GM19455 (cell line): ENCODE data around the gene DLX4.

Experiments used
- ATAC-seq: cut with Tn5 transposase; IDR thresholded peaks from one replicate; pipeline ENCODE4 v1.9.1; 2021; ENCODE audit not compliant: unreplicated experiment

The DLX4 gene, protein sequence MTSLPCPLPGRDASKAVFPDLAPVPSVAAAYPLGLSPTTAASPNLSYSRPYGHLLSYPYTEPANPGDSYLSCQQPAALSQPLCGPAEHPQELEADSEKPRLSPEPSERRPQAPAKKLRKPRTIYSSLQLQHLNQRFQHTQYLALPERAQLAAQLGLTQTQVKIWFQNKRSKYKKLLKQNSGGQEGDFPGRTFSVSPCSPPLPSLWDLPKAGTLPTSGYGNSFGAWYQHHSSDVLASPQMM

DNA sequence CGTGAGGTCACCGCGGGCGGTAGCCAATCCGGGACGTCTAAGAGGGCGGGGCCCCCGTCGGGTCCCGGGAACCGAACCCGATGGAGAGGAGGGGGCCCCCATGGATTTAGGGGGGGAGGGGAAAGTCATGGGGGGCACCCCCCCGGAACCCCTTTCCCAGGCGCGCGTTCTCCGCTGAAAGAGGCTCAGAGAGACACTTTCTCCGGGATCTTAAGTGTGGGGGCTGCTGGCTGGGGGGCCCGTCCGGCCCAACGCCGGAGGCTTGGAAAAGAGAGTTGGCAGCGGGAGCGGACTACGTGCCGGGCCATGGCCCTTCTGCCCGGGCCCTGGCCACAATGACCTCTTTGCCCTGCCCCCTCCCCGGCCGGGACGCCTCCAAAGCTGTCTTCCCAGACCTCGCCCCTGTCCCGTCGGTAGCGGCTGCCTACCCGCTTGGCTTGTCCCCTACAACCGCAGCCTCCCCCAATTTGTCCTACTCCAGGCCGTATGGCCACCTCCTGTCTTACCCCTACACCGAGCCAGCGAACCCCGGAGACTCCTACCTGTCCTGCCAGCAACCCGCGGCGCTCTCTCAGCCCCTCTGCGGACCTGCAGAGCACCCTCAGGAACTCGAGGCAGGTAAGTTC, at the start of gene DLX4:
TSS of gene DLX4 (plus strand) at position 57 of the 626 bp plus-strand sequence. CDS start at position 336, 279 bp downstream.
- no peak for ATAC-seq

DNA sequence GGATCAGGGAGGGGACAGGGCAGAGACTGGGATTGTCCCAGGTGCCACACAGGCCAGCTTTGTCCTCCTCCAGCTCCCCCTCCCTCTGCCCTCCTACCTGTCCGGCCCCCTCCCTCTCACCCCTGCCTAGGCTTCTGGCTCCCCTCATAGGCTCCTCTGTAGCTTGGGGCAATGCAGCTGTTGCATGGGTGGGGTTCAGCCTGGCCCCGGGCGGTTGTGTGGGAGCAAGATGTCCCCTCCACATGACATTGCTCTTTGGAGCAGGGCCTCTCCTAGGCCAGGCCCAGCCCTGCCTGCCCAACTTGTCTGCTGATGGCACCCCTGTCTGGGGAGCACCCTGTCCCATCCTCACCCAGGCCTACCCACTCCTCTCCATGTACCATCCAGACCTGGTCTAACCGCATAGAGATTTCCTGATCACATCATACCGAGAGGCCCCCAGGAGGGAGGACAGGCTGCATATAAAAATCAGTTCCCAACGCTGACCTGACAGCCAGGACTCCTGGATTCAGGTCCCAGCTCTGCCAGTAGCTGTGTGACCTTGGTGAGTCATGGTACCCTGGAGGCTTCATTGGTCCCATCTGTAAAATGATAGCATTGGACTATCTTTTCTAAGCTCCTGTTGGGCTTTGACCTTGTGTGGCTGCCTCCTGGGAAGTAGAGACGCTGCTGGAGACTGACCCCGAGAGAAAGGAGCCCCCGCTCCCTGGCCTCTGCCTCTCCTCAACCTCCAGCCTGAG, 48.8 kb upstream of the DLX4 start:
- ATAC-seq: no peak

- ATAC-seq: no peak
Observed at GRCh38 chr17:49922095-49922494, 46.9 kb upstream of the DLX4 start.

- ATAC-seq: no peak
Observed at GRCh38 chr17:49924116-49924515, 44.9 kb upstream of the DLX4 start.

GRCh38 chr17:49924589-49924988, 44.4 kb upstream of the DLX4 start:
- no peak for ATAC-seq

- no peak for ATAC-seq
Observed at GRCh38 chr17:49925921-49926320, 43.1 kb upstream of the DLX4 start.

DNA sequence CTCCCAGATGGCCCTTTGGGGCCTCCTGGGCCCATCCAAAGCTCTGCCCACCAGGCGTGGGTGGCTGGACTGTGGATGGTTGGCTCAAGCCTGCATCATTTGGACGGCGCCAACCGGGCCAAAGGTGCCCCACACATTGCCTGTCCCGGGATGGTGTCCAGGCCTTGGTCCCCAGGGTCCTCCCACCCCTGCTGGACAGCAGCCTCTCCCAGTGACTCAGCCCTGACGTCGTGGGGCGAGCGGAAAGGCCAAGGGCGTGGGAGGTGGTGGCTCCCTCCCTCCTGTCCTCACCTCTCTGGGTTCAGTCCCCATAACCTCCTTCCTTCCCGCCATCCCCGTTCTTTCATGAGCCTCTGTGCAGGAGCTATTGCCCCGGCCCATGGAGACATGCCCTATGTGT, 42.1 kb upstream of the DLX4 start:
- no peak for ATAC-seq

DNA sequence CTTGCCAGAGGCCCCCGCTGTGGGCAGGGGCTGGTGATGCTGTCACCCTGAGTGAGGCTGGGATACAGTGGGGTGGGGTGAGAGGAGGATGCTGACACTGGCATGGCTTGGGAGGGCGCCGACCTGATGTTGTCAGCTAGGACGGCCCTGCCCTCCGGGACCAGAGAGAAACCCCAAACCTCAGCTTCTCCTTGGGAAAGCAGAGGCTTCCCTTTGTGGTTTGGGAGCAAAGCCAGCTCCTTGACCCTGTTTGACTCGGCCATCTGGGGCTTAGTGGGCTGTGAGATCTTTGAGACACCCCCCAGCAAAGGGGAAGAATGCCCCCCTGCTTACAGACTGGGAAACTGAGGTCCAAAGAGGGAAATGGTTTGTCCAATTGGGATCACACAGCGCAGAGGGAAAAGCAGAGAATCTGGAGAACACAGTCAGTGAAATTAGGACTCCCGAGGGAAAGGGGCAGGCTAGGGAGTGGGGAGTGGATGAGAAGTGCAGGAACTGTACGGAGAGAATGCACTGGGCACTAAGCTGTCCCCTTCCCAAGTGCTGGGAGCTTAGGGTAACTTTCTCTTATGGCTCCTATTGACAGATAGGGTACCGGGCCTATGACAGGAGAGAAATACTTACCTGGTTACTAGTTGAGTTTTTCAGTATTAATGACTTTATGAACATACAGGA, 40.7 kb upstream of the DLX4 start:
- no peak for ATAC-seq

GRCh38 chr17:49928837-49929475, 40.0 kb upstream of the DLX4 start:
- no peak for ATAC-seq

DNA sequence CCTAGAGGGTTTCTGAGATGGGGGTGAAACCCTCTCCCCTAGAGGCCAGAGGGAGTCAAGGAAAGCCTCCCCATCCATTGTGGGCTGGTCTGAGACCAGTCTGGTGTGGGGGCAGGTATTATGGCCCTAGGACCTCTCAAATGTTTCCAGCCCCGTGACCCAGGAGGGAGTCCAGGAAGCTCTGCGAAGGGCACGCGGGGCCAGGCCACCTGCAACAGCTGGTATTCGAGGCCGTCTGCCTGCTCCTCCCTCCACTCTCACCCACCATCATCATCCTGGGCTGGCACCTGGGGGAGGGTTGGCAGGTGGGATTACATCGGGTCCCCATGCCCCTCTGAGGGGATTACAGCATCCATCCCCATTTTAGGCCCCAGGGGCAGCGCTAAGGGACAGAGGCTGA, 38.1 kb upstream of the DLX4 start:
- no peak for ATAC-seq

GRCh38 chr17:49931416-49932137, 37.4 kb upstream of the DLX4 start:
- ATAC-seq: no peak

- ATAC-seq: no peak
Observed at GRCh38 chr17:49932138-49932723, 36.8 kb upstream of the DLX4 start.

GRCh38 chr17:49932901-49933300, 36.1 kb upstream of the DLX4 start:
- ATAC-seq: no peak

GRCh38 chr17:49935526-49936210, 33.3 kb upstream of the DLX4 start:
- no peak for ATAC-seq

DNA sequence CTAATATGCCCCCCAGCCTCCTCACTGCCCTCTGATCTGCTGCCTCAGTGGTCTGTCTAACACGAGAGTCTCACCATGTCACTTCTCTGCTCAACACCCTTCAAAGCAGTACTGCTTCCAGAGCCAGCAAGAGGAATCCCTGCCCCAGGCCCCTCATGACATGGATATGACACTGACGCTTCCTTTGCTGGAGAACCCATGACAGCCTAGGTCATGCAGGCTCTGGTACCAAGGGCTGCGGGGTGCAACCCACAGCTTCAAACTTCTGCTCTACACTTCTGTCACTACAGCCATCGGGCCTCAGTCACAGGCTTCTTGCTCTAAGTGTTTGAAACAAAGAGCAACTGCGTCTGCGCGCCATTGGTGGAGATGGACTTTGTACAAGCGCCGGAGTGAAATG, 32.6 kb upstream of the DLX4 start:
- ATAC-seq: no peak

DNA sequence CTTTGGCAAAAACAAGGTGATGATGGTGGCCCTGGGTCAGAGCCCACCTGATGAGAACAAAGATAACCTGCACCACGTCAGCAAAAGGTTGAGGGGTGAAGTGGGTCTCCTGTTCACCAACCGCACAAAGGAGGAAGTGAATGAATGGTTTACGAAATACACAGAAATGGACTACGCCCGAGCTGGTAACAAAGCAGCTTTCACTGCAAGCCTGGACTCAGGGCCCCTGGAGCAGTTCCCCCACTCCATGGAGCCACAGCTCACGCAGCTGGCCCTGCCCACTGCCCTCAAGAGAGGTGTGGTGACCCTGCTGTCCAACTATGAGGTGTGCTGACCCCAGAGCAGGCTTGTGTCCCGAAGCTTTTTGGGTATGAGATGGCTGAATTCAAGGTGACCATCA, 29.7 kb upstream of the DLX4 start:
- ATAC-seq: no peak

DNA sequence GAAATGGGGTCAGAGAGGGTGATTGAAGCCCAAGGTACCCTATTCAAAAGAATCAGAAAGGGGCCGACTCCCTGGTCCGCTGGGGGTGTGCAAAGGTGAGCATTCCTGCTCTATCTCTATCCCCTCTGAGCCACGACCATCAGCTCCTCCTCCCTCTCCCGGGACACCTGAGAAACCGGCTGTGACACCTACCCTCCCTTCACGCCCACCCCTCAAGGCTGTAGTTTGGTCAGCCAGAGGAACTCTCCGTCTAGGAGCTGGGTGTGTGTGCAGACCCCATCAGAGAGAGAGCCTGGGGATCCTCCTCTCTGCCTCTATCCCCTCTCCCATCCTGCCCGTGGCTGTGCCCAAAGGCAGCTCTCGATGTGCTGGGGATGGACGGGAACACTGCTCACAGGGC, 27.6 kb upstream of the DLX4 start:
- no peak for ATAC-seq

GRCh38 chr17:49942947-49943346, 26.0 kb upstream of the DLX4 start:
- no peak for ATAC-seq

GRCh38 chr17:49944273-49944870, 24.6 kb upstream of the DLX4 start:
- no peak for ATAC-seq
